ENCODE data around the gene ADORA2A.

ADORA2A gene

DNA sequence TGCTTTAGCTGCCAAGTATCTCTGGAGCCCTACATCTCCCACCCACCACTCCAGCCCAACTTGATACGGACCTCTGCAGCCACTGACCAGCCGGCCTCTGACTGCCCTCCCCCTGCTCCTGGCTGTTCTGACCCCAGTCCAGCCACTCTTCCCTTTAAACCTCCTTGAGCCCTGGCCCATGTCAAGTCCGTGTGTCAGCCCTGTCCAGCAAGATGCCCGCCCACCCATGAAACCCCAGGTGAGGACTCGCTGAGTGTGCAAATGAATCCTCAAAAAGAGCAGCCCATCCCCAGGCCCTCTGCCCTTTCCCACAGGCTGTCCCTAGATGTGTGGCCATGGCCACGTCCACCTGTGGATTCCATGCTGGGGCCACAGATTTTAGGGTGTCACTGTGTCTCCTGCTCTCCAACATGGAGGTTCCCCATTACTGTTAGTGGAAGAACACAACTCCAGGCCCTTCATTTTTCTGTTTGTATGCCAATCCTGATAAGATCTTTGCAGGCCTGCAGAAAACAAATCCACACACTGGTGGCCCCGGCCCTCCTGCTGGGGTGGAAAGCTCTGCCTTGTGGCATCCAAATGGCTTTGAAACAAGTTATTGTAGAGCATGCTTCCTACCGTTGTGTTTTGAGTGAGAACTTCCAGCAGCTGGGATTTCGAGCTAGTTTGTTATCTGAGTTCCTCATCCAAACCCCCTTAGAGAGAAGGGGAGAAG is 22.7 kb upstream of the ADORA2A start:
- DNase-seq = no peak

DNA sequence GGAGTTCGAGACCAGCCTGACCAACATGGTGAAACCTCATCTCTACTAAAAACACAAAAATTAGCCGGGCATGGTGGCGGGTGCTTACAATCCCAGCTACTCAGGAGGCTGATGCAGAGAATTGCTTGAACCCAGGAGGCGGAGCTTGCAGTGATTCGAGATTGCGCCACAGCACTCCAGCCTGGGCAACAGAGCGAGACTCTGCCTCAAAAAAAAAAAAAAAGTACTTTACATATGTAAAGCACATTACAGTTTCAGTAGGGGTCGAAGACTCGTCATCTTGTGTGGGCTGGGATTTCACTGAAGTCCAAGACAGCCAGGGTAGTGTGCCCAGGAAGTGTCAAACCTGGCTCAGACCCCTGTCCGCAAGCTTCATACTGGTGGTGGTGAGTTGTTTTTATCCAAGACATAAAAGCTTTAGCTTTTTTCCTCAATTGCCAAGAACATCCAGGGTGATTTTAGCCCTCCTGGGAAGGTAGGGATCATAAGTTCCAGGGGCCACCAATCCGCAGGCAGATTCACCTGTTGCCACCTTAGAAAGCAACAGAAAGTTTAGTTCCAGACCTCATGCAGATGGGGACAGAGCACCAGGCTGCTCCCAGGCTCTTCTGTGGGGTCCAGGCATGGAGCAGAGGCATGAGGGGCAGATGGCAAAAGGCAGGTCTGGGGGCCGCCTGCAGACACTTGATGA is 21.6 kb upstream of the ADORA2A start:
- no peak for DNase-seq

DNA sequence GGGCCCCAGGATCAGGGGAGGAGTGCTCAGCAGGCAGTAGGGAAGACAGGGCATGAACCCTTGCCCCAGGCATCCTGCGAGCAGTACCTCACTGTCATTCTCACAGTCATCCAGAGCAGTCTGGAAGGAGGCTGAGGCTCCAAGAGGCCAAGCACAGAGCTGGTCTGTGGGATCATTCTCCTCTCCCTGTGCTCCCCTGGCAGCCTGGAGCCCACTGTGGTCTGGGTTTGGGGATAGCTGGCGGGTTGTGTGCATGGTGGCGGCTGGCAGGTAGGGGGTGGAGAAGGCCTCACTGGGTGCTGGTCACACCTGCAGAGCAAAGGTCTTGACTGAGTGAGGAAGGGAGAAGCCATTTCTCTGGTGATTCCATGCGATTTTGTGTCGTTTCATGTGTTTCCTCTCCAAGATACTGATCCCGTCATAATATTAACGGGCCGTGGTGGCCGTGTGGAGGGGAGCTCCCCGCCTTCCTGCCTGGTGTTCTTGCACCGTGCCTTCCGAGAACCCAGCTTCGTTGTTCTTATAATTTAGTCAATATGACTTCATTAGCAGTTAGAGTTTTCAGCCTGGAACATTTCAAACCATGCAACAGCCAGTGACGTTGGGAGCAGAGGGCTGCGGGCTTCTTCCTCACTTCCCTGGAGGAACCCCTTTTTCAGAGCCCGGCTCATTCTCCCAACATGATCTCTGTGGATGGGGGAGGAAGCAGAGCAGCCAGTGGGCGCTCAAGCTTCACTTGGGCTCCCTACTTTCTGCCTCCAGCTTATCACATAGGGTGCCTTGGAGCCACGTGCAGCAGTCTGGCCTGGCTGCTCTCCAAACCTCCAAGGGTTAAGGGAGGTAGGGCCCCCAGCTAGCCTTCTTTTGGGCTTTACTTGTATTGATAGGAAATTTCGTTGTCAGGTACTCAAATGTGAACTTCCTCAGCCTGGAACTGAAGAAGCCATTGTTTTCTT is 20.8 kb upstream of the ADORA2A start:
- DNase-seq = peak; percentile 90

DNA sequence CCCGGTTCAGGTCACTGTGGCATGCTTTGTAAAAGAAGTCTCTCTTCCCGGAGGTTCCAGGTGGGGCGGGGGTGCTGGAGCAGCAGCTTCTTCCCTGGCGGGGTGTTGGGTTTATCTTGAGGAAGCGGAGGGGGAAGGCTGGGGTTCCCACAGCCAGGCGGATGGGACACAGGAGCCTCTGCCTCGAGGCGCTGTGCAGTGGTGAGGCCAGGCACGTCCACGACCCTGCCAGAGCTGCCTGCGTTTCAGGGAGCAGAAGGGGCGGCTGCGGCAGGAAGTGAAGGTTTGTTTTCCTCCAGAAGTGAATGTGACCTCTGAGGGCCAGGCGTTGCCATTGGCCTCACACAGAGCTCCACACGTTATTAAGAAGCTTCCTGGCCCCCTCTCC is 20.1 kb upstream of the ADORA2A start:
- no peak for DNase-seq

- DNase-seq = no peak
These were observed 19.5 kb upstream of the ADORA2A start for GRCh38 chr22:24407884-24408283.

DNA sequence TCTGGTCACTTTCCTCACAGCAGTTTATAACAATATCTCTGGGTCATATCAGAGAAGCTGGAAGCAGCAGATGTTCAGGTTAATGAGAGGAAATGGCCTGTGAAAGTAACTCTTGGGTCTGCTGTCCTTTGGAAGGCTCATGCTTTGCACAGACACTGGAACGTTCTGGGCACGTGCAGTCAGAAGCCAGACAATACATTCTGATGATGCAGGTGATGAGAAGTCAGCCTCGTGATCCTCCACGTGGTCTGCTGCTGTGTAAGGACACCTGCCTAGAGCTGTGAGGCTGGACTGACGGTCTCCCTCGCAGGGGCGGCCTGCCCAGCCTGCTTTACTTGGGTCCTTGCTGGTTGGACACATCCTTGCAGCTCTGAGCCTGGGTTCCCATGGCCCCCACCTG is 18.8 kb upstream of the ADORA2A start:
- no peak for DNase-seq

GRCh38 chr22:24409707-24410106 is 17.7 kb upstream of the ADORA2A start:
- DNase-seq = no peak

DNA sequence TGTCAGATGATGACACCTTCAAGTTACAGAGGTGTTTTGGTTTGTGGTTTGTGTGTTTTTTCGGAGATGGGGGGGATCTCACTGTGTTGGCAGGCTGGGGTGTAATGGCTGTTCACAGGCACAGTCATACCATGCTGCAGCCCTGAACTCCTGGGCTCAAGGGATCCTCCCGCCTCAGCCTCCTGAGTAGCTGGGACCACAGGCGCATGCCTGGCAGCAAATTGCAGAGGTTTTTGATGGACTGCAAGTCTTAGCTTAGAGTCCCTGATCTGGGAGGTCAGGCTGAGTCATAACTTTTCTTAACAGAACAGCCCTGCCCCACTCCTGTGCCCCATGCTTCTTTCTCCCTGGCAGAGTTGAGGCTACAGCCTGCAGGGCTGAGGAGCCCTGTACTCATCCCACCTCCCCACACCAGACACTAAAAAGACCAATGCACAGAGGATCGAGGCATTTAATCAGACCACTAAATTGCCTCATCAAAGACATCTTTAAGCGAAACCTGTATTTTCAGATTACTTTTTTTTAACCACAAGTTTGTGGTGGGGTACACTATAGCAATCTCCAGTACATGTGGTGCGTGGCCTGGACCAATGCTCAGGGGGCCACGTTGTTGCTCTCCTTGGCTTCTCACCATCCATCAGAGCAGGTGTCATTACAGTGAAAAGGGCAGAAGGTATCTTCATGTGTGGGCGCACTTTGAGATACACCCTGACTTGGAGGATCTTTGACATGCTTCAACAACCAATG is 17.1 kb upstream of the ADORA2A start:
- DNase-seq = no peak

- DNase-seq = no peak
These were observed 16.0 kb upstream of the ADORA2A start for GRCh38 chr22:24411256-24412004.

GRCh38 chr22:24412274-24412673 is 15.1 kb upstream of the ADORA2A start:
- no peak for DNase-seq

DNA sequence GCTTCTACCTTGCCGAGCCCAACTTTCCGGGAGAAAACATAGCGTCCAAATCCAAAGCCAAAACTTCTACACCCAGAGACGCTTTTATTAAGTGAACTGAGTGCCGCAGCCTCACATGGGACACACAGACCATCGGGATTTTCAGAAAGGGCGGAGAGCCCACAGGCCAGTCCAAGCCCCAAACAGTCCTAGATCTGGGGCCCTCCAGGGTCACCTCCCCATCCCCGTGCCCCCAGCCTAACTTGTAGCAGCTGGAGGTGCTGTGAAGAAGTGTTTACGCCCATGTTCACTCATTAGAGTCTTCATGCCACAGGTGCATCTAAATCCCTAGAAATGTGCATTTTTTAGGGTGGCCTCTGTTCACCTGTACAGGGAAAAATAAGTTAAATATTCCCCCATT is 14.1 kb upstream of the ADORA2A start:
- no peak for DNase-seq

GRCh38 chr22:24413736-24414385 is 13.5 kb upstream of the ADORA2A start:
- DNase-seq = no peak

- no peak for DNase-seq
These were observed 12.9 kb upstream of the ADORA2A start for GRCh38 chr22:24414523-24414922.

DNA sequence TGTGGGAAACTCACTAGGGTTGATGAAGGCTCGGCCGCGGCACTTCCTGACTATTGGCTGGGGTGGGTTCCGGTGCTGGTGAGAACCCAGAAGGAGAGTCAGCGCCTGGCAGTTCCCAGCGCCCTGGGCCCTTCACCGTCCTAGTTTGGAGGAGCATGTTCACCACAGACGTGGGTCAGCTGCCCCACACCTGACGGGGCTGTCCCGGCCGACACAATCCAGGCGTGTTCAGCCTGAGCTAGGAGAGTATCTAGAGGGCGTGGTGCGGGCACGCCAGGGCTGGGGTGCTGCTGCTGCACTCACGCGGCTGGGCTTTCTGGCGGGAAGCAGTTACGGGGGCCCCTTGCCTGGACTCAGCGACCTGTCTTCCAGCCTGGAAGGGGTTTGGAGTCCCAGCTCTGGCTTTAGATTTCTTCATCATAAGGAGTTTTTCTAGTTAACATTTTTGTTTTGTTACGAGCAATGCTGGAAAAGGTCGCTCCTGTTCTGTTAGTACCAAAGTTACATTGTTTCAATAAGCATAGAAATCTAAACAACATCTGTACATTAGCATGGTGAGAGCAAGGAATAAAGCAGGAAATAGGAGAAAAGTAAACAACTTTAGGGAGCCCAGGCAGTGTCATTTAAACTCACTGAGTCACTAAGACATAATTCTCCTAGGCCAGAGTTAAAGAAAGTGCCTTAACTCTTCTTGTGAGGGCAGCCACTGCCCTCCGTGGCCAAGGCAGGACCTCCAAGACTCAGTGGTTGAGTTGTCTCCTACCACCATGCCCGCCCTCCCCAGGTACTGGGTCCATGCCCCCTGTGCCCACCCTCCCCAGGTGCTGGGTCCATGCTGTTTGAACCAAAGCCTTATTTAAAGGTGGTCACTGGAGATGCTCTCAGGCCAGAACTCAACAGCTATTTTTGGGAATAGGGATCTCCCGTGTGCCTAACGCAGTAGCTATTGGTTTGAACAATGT is 12.1 kb upstream of the ADORA2A start:
- DNase-seq = no peak

GRCh38 chr22:24416095-24416494 is 11.3 kb upstream of the ADORA2A start:
- no peak for DNase-seq

DNA sequence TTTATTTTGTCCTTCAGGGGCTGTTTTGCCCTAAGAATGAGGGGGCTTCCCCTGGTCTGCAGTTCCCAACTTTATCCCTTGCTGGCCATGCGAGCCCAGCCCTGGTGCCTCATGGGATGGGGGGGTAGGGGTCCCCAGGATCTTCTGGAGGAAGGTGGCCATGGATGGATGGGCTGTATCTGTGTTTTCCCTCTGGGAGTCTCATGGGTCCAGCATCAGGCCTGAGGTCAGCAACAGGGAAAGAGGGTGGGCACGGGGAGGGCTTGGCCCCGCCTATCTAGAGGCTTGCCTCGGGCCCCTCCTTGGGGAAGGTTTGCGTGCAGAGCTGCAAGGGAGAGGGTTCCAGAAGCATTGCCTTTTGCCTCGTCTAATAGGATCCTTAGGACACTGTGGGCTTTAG is 10.8 kb upstream of the ADORA2A start:
- no peak for DNase-seq

GRCh38 chr22:24417200-24417599 is 10.2 kb upstream of the ADORA2A start:
- no peak for DNase-seq

GRCh38 chr22:24417901-24418641 is 9.3 kb upstream of the ADORA2A start:
- DNase-seq = no peak

- no peak for DNase-seq
These were observed 8.5 kb upstream of the ADORA2A start for GRCh38 chr22:24418786-24419474.
